ENCODE data around the gene STXBP6. TPM values are rescaled to one million over a fixed set of nuclear protein-coding genes. Genes with fewer than 3 reads are reported as not detected.

STXBP6 gene
- total RNA-seq, 1 donor from 2014 or later = 29.4 TPM

DNA sequence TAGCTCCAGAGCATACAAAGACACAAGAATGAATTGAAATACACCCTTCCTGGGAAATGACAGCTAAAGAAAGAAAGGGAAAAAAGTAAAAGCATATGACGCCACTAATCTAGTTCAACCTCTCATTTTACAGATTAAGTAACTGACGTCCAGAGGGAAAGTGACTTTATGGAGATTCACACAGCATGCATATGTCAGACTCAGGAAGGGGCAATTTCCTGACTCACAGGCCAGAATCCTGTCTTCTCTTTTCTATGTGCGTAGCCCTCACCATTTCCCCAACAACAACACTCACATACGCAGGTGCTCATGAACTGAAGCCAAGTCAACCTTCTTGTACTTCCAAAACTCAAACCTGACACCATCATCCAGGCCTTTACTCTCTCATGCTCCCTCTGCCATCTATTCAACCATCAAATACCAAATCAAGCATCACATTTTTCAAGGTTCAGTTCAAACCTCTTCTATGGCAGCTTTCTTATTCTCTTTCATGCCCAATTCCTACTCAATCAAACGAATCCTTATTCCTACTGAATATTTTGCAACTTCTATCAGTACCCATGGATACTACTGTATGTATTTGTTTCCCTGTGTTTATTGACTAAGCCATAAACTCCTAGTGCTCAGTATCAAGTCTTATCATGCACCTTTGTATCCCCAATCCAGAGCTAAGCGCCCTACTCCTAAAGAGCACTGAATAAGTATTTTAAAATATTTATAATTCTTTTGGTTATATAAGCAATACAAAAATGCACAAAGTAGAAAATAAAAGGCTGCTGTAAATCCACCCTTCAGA, 52.8 kb downstream of the STXBP6 start:
- ATAC-seq (no peak), DNase-seq (no peak)
- no peaks in the 10 kb centered on the region for H3K36me3 ChIP-seq
- peaks cover 13% of the 10 kb centered on the region for H3K4me1 ChIP-seq
- no peak for TF ChIP-seq CTCF (IDR thresholded peaks at IDR 0.05)
- H3K4me3 ChIP-seq = no peak overlapping the region
- H3K27me3 ChIP-seq (ENCODE audit: low read depth) = no peaks in the 10 kb centered on the region
- intact Hi-C loops (cut with DNase I) = no loop called here
- H3K27ac ChIP-seq = no peak overlapping the region
- H3K9me3 ChIP-seq = no peaks in the 10 kb centered on the region

DNA sequence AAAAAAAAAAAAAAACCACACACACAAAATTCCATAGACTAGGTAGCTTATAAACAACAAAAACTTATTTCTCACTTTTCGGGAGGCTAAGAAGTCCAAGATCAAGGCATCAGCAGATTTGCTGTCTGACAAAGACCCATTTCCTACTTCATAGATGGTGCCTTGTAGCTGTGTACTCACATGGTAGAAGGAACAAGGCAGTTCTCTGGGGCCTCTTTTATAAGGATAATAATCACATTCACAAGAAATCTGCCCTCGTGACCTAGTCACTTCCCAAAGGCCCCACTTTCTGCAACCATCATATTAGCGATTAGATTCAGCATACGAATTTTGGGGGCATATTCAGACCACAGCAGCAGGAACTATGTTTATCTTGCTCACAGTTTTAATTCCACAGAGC, 54.9 kb downstream of the STXBP6 start:
- no peak for ATAC-seq
- no peak overlapping the region for H3K27ac ChIP-seq
- no peaks in the 10 kb centered on the region for H3K4me1 ChIP-seq

DNA sequence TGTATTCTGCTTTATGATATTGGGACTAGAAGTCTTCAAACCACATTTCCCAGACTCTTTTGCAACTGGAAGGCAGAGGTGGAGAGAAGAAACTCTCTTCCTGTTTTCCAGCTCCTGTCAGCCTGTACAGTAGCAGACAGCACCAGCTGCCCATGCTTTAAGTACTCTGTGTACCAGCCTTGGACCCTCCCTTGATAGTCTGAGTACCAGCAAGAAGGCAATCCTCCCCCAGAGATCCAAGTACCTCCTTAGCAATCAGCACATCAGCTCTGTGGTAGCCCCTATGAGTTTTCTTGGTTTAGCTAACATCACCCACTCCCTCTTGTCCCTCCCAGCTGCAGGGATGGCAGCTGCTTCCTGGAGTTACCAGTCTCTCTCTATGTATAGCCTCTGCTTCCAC, 56.3 kb downstream of the STXBP6 start:
- H3K4me1 ChIP-seq = peaks cover 9% of the 10 kb centered on the region
- intact Hi-C loops (cut with DNase I) = no loop called here
- no peaks in the 10 kb centered on the region for H3K9me3 ChIP-seq
- no peak overlapping the region for H3K4me3 ChIP-seq
- no peak overlapping the region for H3K27ac ChIP-seq
- no peak for TF ChIP-seq CTCF (IDR thresholded peaks at IDR 0.05)
- H3K27me3 ChIP-seq (ENCODE audit: low read depth) = no peaks in the 10 kb centered on the region
- no peaks in the 10 kb centered on the region for H3K36me3 ChIP-seq
- no peak for DNase-seq
- ATAC-seq = peak in 1 of 2 donors; percentile 13

More for the DNA sequence above, 54.9 kb downstream of the STXBP6 start:
- intact Hi-C loops (cut with DNase I) = no loop called here
- no peaks in the 10 kb centered on the region for H3K27me3 ChIP-seq (ENCODE audit: low read depth)
- no peaks in the 10 kb centered on the region for H3K36me3 ChIP-seq
- DNase-seq = no peak
- H3K9me3 ChIP-seq = no peaks in the 10 kb centered on the region
- no peak overlapping the region for H3K4me3 ChIP-seq
- TF ChIP-seq CTCF (IDR thresholded peaks at IDR 0.05) = no peak

DNA sequence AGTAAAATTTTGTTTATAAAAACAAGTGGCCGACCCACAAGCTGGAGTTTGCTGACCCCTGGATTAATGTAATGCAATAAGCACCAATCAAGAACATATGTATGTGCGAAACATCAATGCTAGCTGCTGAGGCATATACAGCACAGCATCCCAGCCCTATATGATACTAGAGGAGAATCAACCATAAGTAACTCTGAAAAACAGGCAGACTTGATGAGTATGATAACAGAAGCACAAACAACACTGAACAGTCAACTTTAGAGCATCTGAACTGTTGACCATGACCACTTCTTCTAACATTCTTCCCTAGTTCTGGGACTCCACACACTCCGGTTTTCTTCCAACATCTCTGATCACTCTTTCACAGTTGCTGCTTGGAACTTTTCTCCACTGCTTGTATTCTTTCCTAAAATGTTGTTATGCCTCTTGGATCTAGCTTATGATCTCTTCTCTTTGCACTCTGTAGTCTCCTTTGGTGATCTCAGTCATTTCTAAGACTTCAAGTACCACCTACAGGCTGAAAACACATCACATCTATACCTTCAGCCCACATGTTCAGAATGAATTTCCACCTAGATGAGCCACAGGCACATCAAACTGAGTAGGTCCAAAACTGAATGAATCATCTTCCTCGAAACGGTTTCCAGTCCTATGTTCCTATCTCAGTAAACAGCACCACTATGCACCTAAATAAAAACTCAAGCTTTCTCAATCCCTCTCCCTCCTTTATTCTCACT, 57.2 kb downstream of the STXBP6 start:
- H3K27ac ChIP-seq = no peak overlapping the region
- TF ChIP-seq CTCF (IDR thresholded peaks at IDR 0.05) = no peak
- no peaks in the 10 kb centered on the region for H3K27me3 ChIP-seq (ENCODE audit: low read depth)
- no peaks in the 10 kb centered on the region for H3K9me3 ChIP-seq
- DNase-seq (no peak), ATAC-seq (no peak)
- no peaks in the 10 kb centered on the region for H3K36me3 ChIP-seq
- H3K4me3 ChIP-seq = no peak overlapping the region
- intact Hi-C loops (cut with DNase I) = no loop called here
- H3K4me1 ChIP-seq = peaks cover 13% of the 10 kb centered on the region

GRCh38 chr14:24991821-24992220, 58.1 kb downstream of the STXBP6 start:
- peaks cover 13% of the 10 kb centered on the region for H3K4me1 ChIP-seq
- H3K9me3 ChIP-seq = no peaks in the 10 kb centered on the region
- DNase-seq = no peak
- no peaks in the 10 kb centered on the region for H3K36me3 ChIP-seq
- intact Hi-C loops (cut with DNase I) = no loop called here
- H3K27me3 ChIP-seq (ENCODE audit: low read depth) = no peaks in the 10 kb centered on the region
- no peak overlapping the region for H3K4me3 ChIP-seq
- TF ChIP-seq CTCF (IDR thresholded peaks at IDR 0.05) = no peak
- no peak for ATAC-seq
- H3K27ac ChIP-seq = no peak overlapping the region

Data from lower lobe of right lung (tissue), 2 donors.